Gastrocnemius medialis (tissue), 4 donors: ENCODE measurements around the gene TEX13B.

ENCODE experiments used
- CTCF ChIP-seq, 5 experiments: fragments of 450-650 bp in 3 of 5; fragments of 200-600 bp in 2 of 5; sonication (generic) in 2 of 5; IDR thresholded peaks in 4 of 5; conservative IDR thresholded peaks in 1 of 5; 1 replicate in 4 of 5; 2 replicates in 1 of 5; pipeline ENCODE4 v1.5.1; 2016 to 2019; ENCODE audit warnings: antibody characterized with exemption in 5 of 5, mild to moderate bottlenecking in 3 of 5, moderate library complexity in 3 of 5
- POLR2A ChIP-seq, 2 donors: fragments of 450-650 bp; IDR thresholded peaks; one replicate each; pipeline ENCODE4 v1.6.1; 2017; ENCODE audit warnings: antibody characterized with exemption in 2 of 2, mild to moderate bottlenecking in 2 of 2, moderate library complexity in 2 of 2

- TF ChIP-seq CTCF (IDR thresholded peaks at IDR 0.05 in 4 of 5, conservative IDR thresholded peaks at IDR 0.05 in 1 of 5) (no peak), POLR2A (IDR thresholded peaks at IDR 0.05) (no peak)
Measured at GRCh38 chrX:107936434-107936730, 45.8 kb downstream of the TEX13B start.
